CD4-positive, alpha-beta memory T cell (primary cell): ENCODE data around the gene PHF21A. TPM values are rescaled to one million over a fixed set of nuclear protein-coding genes. Genes with fewer than 3 reads are reported as not detected.
A peak's percentile ranks its signal among the peaks of the same experiment; 100 is the strongest.

Source experiments
- CTCF ChIA-PET: fragments of 350-600 bp; sonication (Branson Sonifier 250); formaldehyde crosslinking; loops from one replicate; lab custom pipeline; 2021; ENCODE audit warnings: inconsistent platforms; ENCODE audit not compliant: partially characterized antibody; lab: Charles Lee
- POLR2A ChIA-PET: fragments of 350-600 bp; sonication (Branson Sonifier 250); formaldehyde crosslinking; loops from one replicate; lab custom pipeline; 2021; ENCODE audit not compliant: partially characterized antibody; lab: Charles Lee
- DNase-seq, 5 donors: peaks; one replicate each; pipeline versions ENCODE4 v3.0.0 to v3.0.0-alpha.2; 2020 to 2022; ENCODE audit warnings: mixed read lengths in 1 of 5
- H3K27ac ChIP-seq: one replicate; pipeline ENCODE4 v1.7.0; 2013; ENCODE audit warnings: low read depth, low read length
- H3K27me3 ChIP-seq: 2 replicates; pipeline ENCODE4 v1.7.0; 2013; ENCODE audit warnings: mild to moderate bottlenecking, low read length, moderate library complexity; ENCODE audit not compliant: insufficient read depth
- H3K36me3 ChIP-seq: 2 replicates; pipeline ENCODE4 v1.7.0; 2013; ENCODE audit warnings: mild to moderate bottlenecking, low read length, moderate library complexity; ENCODE audit not compliant: insufficient read depth
- H3K4me1 ChIP-seq: 2 replicates; pipeline ENCODE4 v1.7.0; 2013; ENCODE audit warnings: mild to moderate bottlenecking, low read length, moderate library complexity; ENCODE audit not compliant: insufficient read depth
- H3K4me3 ChIP-seq, 2 donors: one replicate each; pipeline ENCODE4 v1.7.0; 2013; ENCODE audit warnings: low read length in 2 of 2, mild to moderate bottlenecking in 1 of 2
- H3K9me3 ChIP-seq, 2 donors: one replicate each; pipeline ENCODE4 v1.7.0; 2013; ENCODE audit warnings: low read length in 2 of 2, control low read depth in 1 of 2; ENCODE audit not compliant: control insufficient read depth in 1 of 2
- H3K27ac Mint-ChIP-seq, 7 donors: one replicate each; pipeline ENCODE4 v1.8.0; 2020 to 2021; ENCODE audit warnings: mixed read lengths in 7 of 7, mild to moderate bottlenecking in 6 of 7, inconsistent platforms in 3 of 7, moderate library complexity in 3 of 7
- H3K27me3 Mint-ChIP-seq, 2 donors: one replicate each; pipeline ENCODE4 v1.8.0; 2020 to 2021; ENCODE audit warnings: mixed read lengths in 2 of 2
- H3K36me3 Mint-ChIP-seq, 2 donors: one replicate each; pipeline ENCODE4 v1.8.0; 2020 to 2021; ENCODE audit warnings: mixed read lengths in 2 of 2, inconsistent platforms in 1 of 2, mild to moderate bottlenecking in 1 of 2
- H3K4me1 Mint-ChIP-seq, 4 donors: one replicate each; pipeline ENCODE4 v1.8.0; 2020 to 2021; ENCODE audit warnings: mixed read lengths in 4 of 4, mild to moderate bottlenecking in 1 of 4
- H3K4me3 Mint-ChIP-seq, 8 donors: one replicate each; pipeline ENCODE4 v1.8.0; 2020 to 2021; ENCODE audit warnings: mixed read lengths in 8 of 8, mild to moderate bottlenecking in 7 of 8, moderate library complexity in 6 of 8, inconsistent platforms in 3 of 8
- H3K9me3 Mint-ChIP-seq, 8 donors: one replicate each; pipeline ENCODE4 v1.8.0; 2020 to 2021; ENCODE audit warnings: mixed read lengths in 8 of 8, mild to moderate bottlenecking in 5 of 8, inconsistent platforms in 3 of 8, moderate library complexity in 1 of 8
- intact Hi-C: fragments of 100-400 bp; cut with micrococcal nuclease; formaldehyde crosslinking; loops from one replicate; pipeline ENCODE4 v1.15.1; 2023
- polyA plus RNA-seq, 2 donors: library from polyadenylated mRNA; unstranded; fragments of 300-500 nt; fragmentation: Illumina TruSeq; gene quantifications; one replicate each; pipeline ENCODE4 v1.2.3, GENCODE V29; 2021
- total RNA-seq, 2 experiments: library from RNA; stranded (reverse); gene quantifications; one replicate each; pipeline ENCODE4 v1.2.3, GENCODE V29; 2021

PHF21A gene
- total and polyA plus RNA-seq, 4 experiments from 2014 or later: 3.7 to 68.4 (median 42.9) TPM

DNA sequence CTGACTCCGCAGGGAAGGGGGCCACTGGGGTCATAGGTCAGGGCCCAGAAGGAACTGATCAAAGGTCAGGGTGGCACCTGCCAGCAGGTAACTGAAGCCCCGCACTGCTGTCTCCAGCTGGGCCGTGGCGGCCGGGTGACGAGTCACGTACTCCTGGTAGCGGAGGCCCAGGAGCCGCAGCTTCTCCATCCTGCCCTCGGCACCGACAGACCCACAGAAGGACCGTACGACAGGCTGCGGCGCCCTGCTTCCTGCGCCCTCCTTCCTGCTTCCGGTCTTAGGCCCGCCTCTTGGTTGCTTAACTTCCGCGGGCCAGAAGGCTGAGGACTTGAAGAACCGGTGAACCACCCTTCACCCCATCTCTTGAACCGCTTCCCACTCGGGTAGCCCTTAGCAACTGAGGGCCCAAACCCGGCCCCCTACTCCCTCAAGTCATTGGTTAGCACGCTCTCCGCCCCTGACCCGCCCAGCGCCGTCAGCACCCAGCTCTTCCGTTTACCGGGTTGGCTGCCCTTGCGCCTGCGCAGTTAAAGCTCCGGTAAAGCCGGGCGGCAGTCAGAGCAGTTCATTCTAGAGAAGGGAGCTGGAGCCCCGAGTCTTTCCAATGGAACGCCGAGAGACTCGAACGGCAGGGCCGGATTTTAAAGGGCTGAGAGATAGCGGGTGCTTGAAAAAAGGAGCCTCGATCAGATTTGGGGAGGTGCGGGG lies 203.5 kb downstream of the PHF21A start, which contains the start of gene PEX16:
PEX16 (minus strand) TSS at position 255 of the 708 bp plus-strand sequence; CDS start at position 189, 66 bp downstream.
- Histone ChIP-seq H3K9me3 (no peaks in the 10 kb centered on the region), H3K36me3 (peaks cover 26% of the 10 kb centered on the region), H3K27ac (peak within 1 kb of the TSS; percentile 89), H3K27me3 (no peaks in the 10 kb centered on the region), H3K4me1 (peaks cover 50% of the 10 kb centered on the region), H3K4me3 (peak within 1 kb of the TSS; percentile 88 to 91)
- Mint-ChIP-seq H3K9me3 (peaks cover 0 to 2% (median 0%) of the 10 kb centered on the region in 8 donors), H3K4me1 (peaks cover 24 to 67% (median 47%) of the 10 kb centered on the region in 4 donors), H3K36me3 (peaks cover 4 to 42% of the 10 kb centered on the region in 2 donors), H3K27ac (peak within 1 kb of the TSS; percentile 95 to 100 (median 99)), H3K27me3 (no peaks in the 10 kb centered on the region), H3K4me3 (peak within 1 kb of the TSS; percentile 91 to 98 (median 96))
- DNase-seq: peak; percentile 94 to 99 (median 99)
- POLR2A ChIA-PET: interaction anchor here (0.7 to 4.8 kb wide), 21 partner anchors 9 to 1297 kb away, joined by 3 to 77 read pairs (median 5); partner anchors contain the start of genes CRY2, DDB2, FREY1 and SLC35C1
- CTCF ChIA-PET: interaction anchor here (0.7 to 1.3 kb wide), 9 partner anchors 11 to 431 kb away, joined by 3 to 5 read pairs (median 3); partner anchors contain the start of genes CRY2 and SLC35C1
- intact Hi-C loops: loop anchor here (1.0 to 5.0 kb wide), 5 partner anchors 33 to 563 kb away; partner anchors contain the start of genes CRY2, MAPK8IP1, PHF21A and SLC35C1

GRCh38 chr11:45917286-45917622 lies 204.0 kb downstream of the PHF21A start:
- H3K9me3 ChIP-seq: no peaks in the 10 kb centered on the region
- peaks cover 50% of the 10 kb centered on the region for H3K4me1 ChIP-seq
- H3K9me3 Mint-ChIP-seq: peaks cover 0 to 2% (median 0%) of the 10 kb centered on the region in 8 donors
- CTCF ChIA-PET: interaction anchor here (0.7 to 1.1 kb wide), 6 partner anchors 14 to 432 kb away, joined by 3 to 5 read pairs (median 4); no protein-coding TSS in a partner anchor
- DNase-seq: no peak
- H3K36me3 Mint-ChIP-seq: peaks cover 4 to 42% of the 10 kb centered on the region in 2 donors
- H3K4me1 Mint-ChIP-seq: peaks cover 24 to 67% (median 47%) of the 10 kb centered on the region in 4 donors
- peaks cover 26% of the 10 kb centered on the region for H3K36me3 ChIP-seq
- no peaks in the 10 kb centered on the region for H3K27me3 ChIP-seq
- H3K4me3 ChIP-seq: peak overlapping the region; percentile 88 to 91
- intact Hi-C loops: loop anchor here (5.0 kb wide), 1 partner anchor 205 kb away; the partner anchor contains the start of gene PHF21A
- peak overlapping the region; percentile 95 to 100 (median 99) for H3K27ac Mint-ChIP-seq
- H3K27ac ChIP-seq: peak overlapping the region; percentile 89
- POLR2A ChIA-PET: interaction anchor here (0.7 to 4.8 kb wide), 12 partner anchors 9 to 1297 kb away, joined by 3 to 77 read pairs (median 7); partner anchors contain the start of genes CRY2, DDB2, FREY1 and SLC35C1
- peak overlapping the region; percentile 91 to 98 (median 96) for H3K4me3 Mint-ChIP-seq
- H3K27me3 Mint-ChIP-seq: no peaks in the 10 kb centered on the region

- Histone ChIP-seq H3K27ac (no peak overlapping the region), H3K27me3 (no peaks in the 10 kb centered on the region), H3K36me3 (peaks cover 37% of the 10 kb centered on the region), H3K4me1 (peaks cover 42% of the 10 kb centered on the region), H3K9me3 (no peaks in the 10 kb centered on the region), H3K4me3 (no peak overlapping the region)
- intact Hi-C loops: loop anchor here (5.0 kb wide), 1 partner anchor 207 kb away; the partner anchor contains the start of gene PHF21A
- peak in 1 of 5 donors; percentile 39 for DNase-seq
- Mint-ChIP-seq H3K4me1 (peaks cover 21 to 54% (median 37%) of the 10 kb centered on the region in 4 donors), H3K36me3 (peaks cover 12 to 52% of the 10 kb centered on the region in 2 donors), H3K9me3 (peaks cover 0 to 2% (median 0%) of the 10 kb centered on the region in 8 donors), H3K27me3 (no peaks in the 10 kb centered on the region), H3K27ac (peak overlapping the region in 3 of 7 donors; percentile 7 to 73 (median 10)), H3K4me3 (peak overlapping the region in 4 of 8 donors; percentile 12 to 81 (median 40))
- POLR2A ChIA-PET: interaction anchor here (0.7 to 4.8 kb wide), 4 partner anchors 13 to 73 kb away, joined by 3 to 77 read pairs (median 3); no protein-coding TSS in a partner anchor
- CTCF ChIA-PET: interaction anchor here (1.0 kb wide), 1 partner anchor 73 kb away, joined by 5 read pairs; no protein-coding TSS in a partner anchor
Observed at GRCh38 chr11:45915446-45915845, 205.8 kb downstream of the PHF21A start.

DNA sequence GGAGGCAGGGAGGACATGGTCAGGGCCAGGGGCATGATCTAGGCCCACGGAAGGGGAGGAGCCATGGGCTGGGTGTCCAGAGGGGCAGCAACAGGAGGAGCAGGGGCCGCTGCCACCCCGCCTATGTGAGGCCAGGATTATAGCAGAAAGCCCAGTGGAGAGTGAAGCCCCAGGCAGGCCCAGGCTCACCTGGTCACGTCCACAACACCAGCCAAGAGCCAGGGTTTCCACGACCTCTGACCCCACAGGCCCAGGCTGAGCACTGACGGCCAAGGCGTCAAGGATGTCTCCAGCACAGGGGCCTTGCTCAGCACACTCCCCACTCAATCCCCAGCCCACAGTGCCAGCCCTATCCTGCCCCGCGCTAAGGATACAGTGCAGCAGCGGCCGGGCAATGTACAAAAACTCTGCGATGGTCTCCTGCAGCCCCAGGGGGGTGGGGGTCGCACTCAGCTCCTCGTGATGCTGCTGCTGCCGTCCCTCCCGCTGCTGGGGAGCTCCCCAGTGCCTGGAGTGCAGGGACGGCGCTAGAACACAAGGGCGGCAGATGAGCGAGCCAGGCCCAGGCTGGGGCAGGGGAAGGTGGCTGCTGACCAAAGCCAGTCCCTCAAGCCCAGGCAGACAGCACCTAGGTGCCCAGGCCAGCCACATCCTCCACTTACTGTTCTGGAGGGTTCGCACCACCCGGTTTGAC lies 207.2 kb downstream of the PHF21A start:
- Mint-ChIP-seq H3K27ac (peak overlapping the region in 1 of 7 donors; percentile 4), H3K36me3 (peaks cover 13 to 62% of the 10 kb centered on the region in 2 donors), H3K9me3 (peaks cover 0 to 2% (median 0%) of the 10 kb centered on the region in 8 donors), H3K4me1 (peaks cover 15 to 41% (median 27%) of the 10 kb centered on the region in 4 donors), H3K4me3 (no peak overlapping the region), H3K27me3 (no peaks in the 10 kb centered on the region)
- ChIA-PET POLR2A (no interaction called here), CTCF (no interaction called here)
- Histone ChIP-seq H3K36me3 (peaks cover 46% of the 10 kb centered on the region), H3K4me3 (no peak overlapping the region), H3K27ac (no peak overlapping the region), H3K27me3 (no peaks in the 10 kb centered on the region), H3K4me1 (peaks cover 29% of the 10 kb centered on the region), H3K9me3 (no peaks in the 10 kb centered on the region)
- peak in 1 of 5 donors; percentile 17 for DNase-seq
- intact Hi-C loops: no loop called here

- H3K4me3 ChIP-seq: no peak overlapping the region
- ChIA-PET CTCF (no interaction called here), POLR2A (no interaction called here)
- Mint-ChIP-seq H3K4me1 (peaks cover 13 to 39% (median 25%) of the 10 kb centered on the region in 4 donors), H3K4me3 (peak overlapping the region in 1 of 8 donors; percentile 59), H3K27ac (no peak overlapping the region), H3K9me3 (peaks cover 0 to 2% (median 0%) of the 10 kb centered on the region in 8 donors), H3K36me3 (peaks cover 13 to 61% of the 10 kb centered on the region in 2 donors), H3K27me3 (no peaks in the 10 kb centered on the region)
- H3K27ac ChIP-seq: no peak overlapping the region
- peaks cover 46% of the 10 kb centered on the region for H3K36me3 ChIP-seq
- no peaks in the 10 kb centered on the region for H3K27me3 ChIP-seq
- H3K4me1 ChIP-seq: peaks cover 23% of the 10 kb centered on the region
- DNase-seq: peak in 1 of 5 donors; percentile 5
- intact Hi-C loops: no loop called here
- no peaks in the 10 kb centered on the region for H3K9me3 ChIP-seq
Observed at GRCh38 chr11:45913514-45913913, 207.7 kb downstream of the PHF21A start.

- peaks cover 45% of the 10 kb centered on the region for H3K36me3 ChIP-seq
Observed at GRCh38 chr11:45910623-45911022, 210.6 kb downstream of the PHF21A start.

More at GRCh38 chr11:45910623-45911022, 210.6 kb downstream of the PHF21A start:
- H3K36me3 Mint-ChIP-seq: peaks cover 13 to 47% of the 10 kb centered on the region in 2 donors
- Histone ChIP-seq H3K27ac (no peak overlapping the region), H3K9me3 (no peaks in the 10 kb centered on the region), H3K27me3 (no peaks in the 10 kb centered on the region), H3K4me1 (peaks cover 4% of the 10 kb centered on the region), H3K4me3 (no peak overlapping the region)
- no peaks in the 10 kb centered on the region for H3K27me3 Mint-ChIP-seq
- H3K27ac Mint-ChIP-seq: no peak overlapping the region
- peaks cover 6 to 28% (median 16%) of the 10 kb centered on the region in 4 donors for H3K4me1 Mint-ChIP-seq
- ChIA-PET CTCF (no interaction called here), POLR2A (no interaction called here)
- no peak for DNase-seq
- intact Hi-C loops: no loop called here
- no peak overlapping the region for H3K4me3 Mint-ChIP-seq
- H3K9me3 Mint-ChIP-seq: no peaks in the 10 kb centered on the region
